NOMO-1 treated with DMSO at 0.1 percent for 48 hours (cell line): ENCODE measurements around the gene GSKIP.

ENCODE experiments used
- DNase-seq: peaks from one replicate; lab custom pipeline; 2025; ENCODE audit not compliant: unreplicated experiment; lab: John Stamatoyannopoulos, UW

Gene GSKIP

GRCh38 chr14:96376093-96376492 is 12.8 kb downstream of the GSKIP start:
- no peak for DNase-seq

- no peak for DNase-seq
Measured at GRCh38 chr14:96380735-96381134, 17.4 kb downstream of the GSKIP start.

- no peak for DNase-seq
Measured at GRCh38 chr14:96383445-96383844, 20.1 kb downstream of the GSKIP start.

- no peak for DNase-seq
Measured at GRCh38 chr14:96384053-96384452, 20.7 kb downstream of the GSKIP start.

- DNase-seq, result no peak
Measured at GRCh38 chr14:96384740-96385139, 21.4 kb downstream of the GSKIP start.

GRCh38 chr14:96385385-96385784 is 22.1 kb downstream of the GSKIP start:
- no peak for DNase-seq

GRCh38 chr14:96390965-96391292 is 27.6 kb downstream of the GSKIP start:
- no peak for DNase-seq

GRCh38 chr14:96391293-96392118 is 28.2 kb downstream of the GSKIP start:
- DNase-seq, result peak; percentile 94

- no peak for DNase-seq
Measured at GRCh38 chr14:96393071-96393691, 29.9 kb downstream of the GSKIP start.

- no peak for DNase-seq
Measured at GRCh38 chr14:96394047-96394815, 30.9 kb downstream of the GSKIP start.

- DNase-seq, result no peak
Measured at GRCh38 chr14:96398432-96398831, 35.1 kb downstream of the GSKIP start.

GRCh38 chr14:96398921-96399320 is 35.6 kb downstream of the GSKIP start:
- no peak for DNase-seq

- DNase-seq, result no peak
Measured at GRCh38 chr14:96399405-96399804, 36.1 kb downstream of the GSKIP start.

- no peak for DNase-seq
Measured at GRCh38 chr14:96400495-96400894, 37.2 kb downstream of the GSKIP start.

- DNase-seq, result no peak
Measured at GRCh38 chr14:96403409-96403808, 40.1 kb downstream of the GSKIP start.

- DNase-seq, result no peak
Measured at GRCh38 chr14:96405677-96406076, 42.4 kb downstream of the GSKIP start.

GRCh38 chr14:96407935-96408570 is 44.7 kb downstream of the GSKIP start:
- no peak for DNase-seq

- no peak for DNase-seq
Measured at GRCh38 chr14:96408608-96409007, 45.3 kb downstream of the GSKIP start.

- no peak for DNase-seq
Measured at GRCh38 chr14:96409701-96410100, 46.4 kb downstream of the GSKIP start.

- no peak for DNase-seq
Measured at GRCh38 chr14:96410119-96410518, 46.8 kb downstream of the GSKIP start.

GRCh38 chr14:96413526-96413925 is 50.2 kb downstream of the GSKIP start:
- DNase-seq, result no peak

GRCh38 chr14:96415559-96415958 is 52.2 kb downstream of the GSKIP start:
- DNase-seq, result no peak
